GM19099 (cell line): ENCODE results near the gene SPTBN1.

Source experiments
- POLR2A ChIP-seq: IDR thresholded peaks from 3 replicates; pipeline ENCODE4 v1.6.1; 2011; ENCODE audit warnings: low read depth; ENCODE audit not compliant: insufficient read length; ENCODE audit errors: extremely low read depth

SPTBN1 gene

GRCh38 chr2:54615832-54616534 lies 159.9 kb downstream of the SPTBN1 start:
- TF ChIP-seq POLR2A = no peak

- TF ChIP-seq POLR2A = no peak
Measured at GRCh38 chr2:54617409-54617808, 161.3 kb downstream of the SPTBN1 start.

- TF ChIP-seq POLR2A = no peak
Measured at GRCh38 chr2:54618646-54619565, 162.8 kb downstream of the SPTBN1 start.

GRCh38 chr2:54619660-54620231 lies 163.6 kb downstream of the SPTBN1 start:
- no peak for TF ChIP-seq POLR2A

- TF ChIP-seq POLR2A = no peak
Measured at GRCh38 chr2:54620948-54621347, 164.8 kb downstream of the SPTBN1 start.

GRCh38 chr2:54624591-54625071 lies 168.5 kb downstream of the SPTBN1 start:
- no peak for TF ChIP-seq POLR2A

- no peak for TF ChIP-seq POLR2A
Measured at GRCh38 chr2:54626131-54626530, 170.0 kb downstream of the SPTBN1 start.

- no peak for TF ChIP-seq POLR2A
Measured at GRCh38 chr2:54626884-54627283, 170.8 kb downstream of the SPTBN1 start.

GRCh38 chr2:54627973-54628372 lies 171.8 kb downstream of the SPTBN1 start:
- no peak for TF ChIP-seq POLR2A

- TF ChIP-seq POLR2A = no peak
Measured at GRCh38 chr2:54628418-54628817, 172.3 kb downstream of the SPTBN1 start.

GRCh38 chr2:54628957-54629356 lies 172.8 kb downstream of the SPTBN1 start:
- TF ChIP-seq POLR2A = no peak

GRCh38 chr2:54629390-54629789 lies 173.3 kb downstream of the SPTBN1 start:
- no peak for TF ChIP-seq POLR2A

GRCh38 chr2:54629914-54630857 lies 174.1 kb downstream of the SPTBN1 start:
- TF ChIP-seq POLR2A = no peak

GRCh38 chr2:54630858-54631497 lies 174.9 kb downstream of the SPTBN1 start:
- no peak for TF ChIP-seq POLR2A
